DND-41 (cell line): ENCODE measurements around the gene HOXB8.

Experiments used
- EZH2 ChIP-seq: IDR thresholded peaks from 3 replicates; pipeline ENCODE4 v1.6.1; 2012; ENCODE audit warnings: borderline replicate concordance, low read depth, mild to moderate bottlenecking, moderate library complexity, low read length, inconsistent platforms; ENCODE audit not compliant: severe bottlenecking
- TF ChIP-seq, protein P1 (sequence below): IDR thresholded peaks from 2 replicates; pipeline ENCODE4 v1.5.1; 2012; ENCODE audit warnings: borderline replicate concordance, low read length, moderate library complexity, mild to moderate bottlenecking; ENCODE audit not compliant: poor library complexity, severe bottlenecking; ENCODE audit errors: extremely low read depth

DNA sequence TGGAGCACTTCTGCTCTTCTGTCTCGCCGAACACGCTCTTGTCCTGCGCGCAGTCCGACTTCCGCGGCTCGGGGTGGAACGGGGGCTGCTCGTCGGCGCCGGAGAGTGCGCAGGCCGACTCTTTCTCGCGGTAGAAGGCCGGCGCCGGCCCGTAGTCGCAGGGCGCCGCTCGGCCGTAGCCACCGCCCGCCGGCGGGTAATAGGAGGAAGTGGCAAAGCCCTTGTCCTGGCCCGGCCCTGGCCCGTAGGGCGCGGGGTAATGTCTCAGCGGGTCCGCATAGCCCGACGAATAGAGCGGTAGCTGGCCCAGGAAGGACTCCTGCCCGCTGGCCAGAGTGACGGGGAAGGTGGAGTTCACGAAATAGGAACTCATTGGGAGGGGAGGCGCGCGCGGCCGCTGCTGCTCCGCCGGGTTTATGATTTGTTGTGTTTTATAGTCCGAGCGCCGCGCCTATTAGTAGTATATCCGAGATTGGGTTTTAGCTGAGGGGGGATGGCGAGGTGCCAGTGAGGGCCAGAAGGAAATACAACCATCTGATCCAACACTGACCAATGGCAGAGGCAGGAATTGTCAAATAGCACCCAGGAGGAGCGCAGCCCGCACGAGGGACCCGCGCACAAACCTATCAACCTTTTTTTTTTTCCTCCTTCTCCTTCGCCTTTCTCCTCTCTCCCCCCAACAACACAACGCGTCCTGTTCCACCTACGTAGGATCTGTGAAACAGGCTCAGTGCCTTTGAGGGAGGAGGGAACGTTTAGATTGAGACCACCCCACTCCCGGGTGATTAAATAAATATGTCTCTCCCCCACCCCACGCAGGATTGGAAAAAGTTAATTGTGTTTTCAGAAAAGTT is 17.1 kb downstream of the HOXB8 start:
- TF ChIP-seq, protein P1, sequence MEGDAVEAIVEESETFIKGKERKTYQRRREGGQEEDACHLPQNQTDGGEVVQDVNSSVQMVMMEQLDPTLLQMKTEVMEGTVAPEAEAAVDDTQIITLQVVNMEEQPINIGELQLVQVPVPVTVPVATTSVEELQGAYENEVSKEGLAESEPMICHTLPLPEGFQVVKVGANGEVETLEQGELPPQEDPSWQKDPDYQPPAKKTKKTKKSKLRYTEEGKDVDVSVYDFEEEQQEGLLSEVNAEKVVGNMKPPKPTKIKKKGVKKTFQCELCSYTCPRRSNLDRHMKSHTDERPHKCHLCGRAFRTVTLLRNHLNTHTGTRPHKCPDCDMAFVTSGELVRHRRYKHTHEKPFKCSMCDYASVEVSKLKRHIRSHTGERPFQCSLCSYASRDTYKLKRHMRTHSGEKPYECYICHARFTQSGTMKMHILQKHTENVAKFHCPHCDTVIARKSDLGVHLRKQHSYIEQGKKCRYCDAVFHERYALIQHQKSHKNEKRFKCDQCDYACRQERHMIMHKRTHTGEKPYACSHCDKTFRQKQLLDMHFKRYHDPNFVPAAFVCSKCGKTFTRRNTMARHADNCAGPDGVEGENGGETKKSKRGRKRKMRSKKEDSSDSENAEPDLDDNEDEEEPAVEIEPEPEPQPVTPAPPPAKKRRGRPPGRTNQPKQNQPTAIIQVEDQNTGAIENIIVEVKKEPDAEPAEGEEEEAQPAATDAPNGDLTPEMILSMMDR = no peak
- no peak for TF ChIP-seq EZH2
